Measurements from ENCODE around the gene COL13A1. TPM values are rescaled to one million over a fixed set of nuclear protein-coding genes. Genes with fewer than 3 reads are reported as not detected.

The COL13A1 gene
- total RNA-seq, 4 donors from 2014 or later, result 1.2 to 4.2 (median 2.6) TPM

- Histone ChIP-seq H3K9me3 (no peaks in the 10 kb centered on the region), H3K4me1 (peaks cover 10 to 55% (median 37%) of the 10 kb centered on the region in 4 donors), H3K27me3 (no peaks in the 10 kb centered on the region), H3K36me3 (no peaks in the 10 kb centered on the region), H3K27ac (replicated peaks in 1 of 4) (no peak overlapping the region), H3K4me3 (no peak overlapping the region)
- intact Hi-C loops (cut with DNase I), result no loop called here
- DNase-seq (ENCODE audit: extremely low spot score), result no peak
- WGBS, result 95% methylated on average over 6 of the region's 6 CpGs
- TF ChIP-seq CTCF (IDR thresholded peaks at IDR 0.05) (no peak), POLR2AphosphoS5 (IDR thresholded peaks at IDR 0.05) (no peak), EP300 (IDR thresholded peaks at IDR 0.05) (no peak), POLR2A (IDR thresholded peaks at IDR 0.05; ENCODE audit: low read depth) (no peak)
Observed at GRCh38 chr10:69843923-69844322, 42.2 kb downstream of the COL13A1 start.

DNA sequence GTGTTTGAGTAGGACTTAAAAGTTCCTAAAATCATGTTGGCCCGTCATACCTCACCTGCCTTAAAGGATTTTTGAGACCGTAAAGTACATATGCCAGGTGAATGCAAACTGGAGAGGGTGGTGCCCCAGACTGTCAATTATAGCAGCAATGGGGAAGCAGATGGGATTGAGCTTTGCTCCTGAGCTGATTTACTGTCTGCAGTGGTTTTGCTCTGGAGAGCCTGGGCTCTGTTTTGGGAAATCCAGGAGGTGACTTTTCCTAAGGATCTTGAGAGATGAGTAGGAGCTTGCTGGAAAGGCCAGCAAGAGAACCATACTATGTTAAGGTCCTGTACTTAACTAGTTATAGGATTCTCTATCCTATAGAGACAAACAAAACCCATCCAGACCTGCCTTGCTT, 43.0 kb downstream of the COL13A1 start:
- intact Hi-C loops (cut with DNase I), result no loop called here
- Histone ChIP-seq H3K9me3 (no peaks in the 10 kb centered on the region), H3K27me3 (no peaks in the 10 kb centered on the region), H3K36me3 (no peaks in the 10 kb centered on the region), H3K27ac (replicated peaks in 1 of 4) (no peak overlapping the region), H3K4me1 (peaks cover 10 to 47% (median 33%) of the 10 kb centered on the region in 4 donors), H3K4me3 (no peak overlapping the region)
- WGBS, result 92% methylated on average over 2 of the region's 2 CpGs
- no peak for DNase-seq (ENCODE audit: extremely low spot score)
- TF ChIP-seq EP300 (IDR thresholded peaks at IDR 0.05) (no peak), POLR2A (IDR thresholded peaks at IDR 0.05; ENCODE audit: low read depth) (no peak), POLR2AphosphoS5 (IDR thresholded peaks at IDR 0.05) (no peak)

DNA sequence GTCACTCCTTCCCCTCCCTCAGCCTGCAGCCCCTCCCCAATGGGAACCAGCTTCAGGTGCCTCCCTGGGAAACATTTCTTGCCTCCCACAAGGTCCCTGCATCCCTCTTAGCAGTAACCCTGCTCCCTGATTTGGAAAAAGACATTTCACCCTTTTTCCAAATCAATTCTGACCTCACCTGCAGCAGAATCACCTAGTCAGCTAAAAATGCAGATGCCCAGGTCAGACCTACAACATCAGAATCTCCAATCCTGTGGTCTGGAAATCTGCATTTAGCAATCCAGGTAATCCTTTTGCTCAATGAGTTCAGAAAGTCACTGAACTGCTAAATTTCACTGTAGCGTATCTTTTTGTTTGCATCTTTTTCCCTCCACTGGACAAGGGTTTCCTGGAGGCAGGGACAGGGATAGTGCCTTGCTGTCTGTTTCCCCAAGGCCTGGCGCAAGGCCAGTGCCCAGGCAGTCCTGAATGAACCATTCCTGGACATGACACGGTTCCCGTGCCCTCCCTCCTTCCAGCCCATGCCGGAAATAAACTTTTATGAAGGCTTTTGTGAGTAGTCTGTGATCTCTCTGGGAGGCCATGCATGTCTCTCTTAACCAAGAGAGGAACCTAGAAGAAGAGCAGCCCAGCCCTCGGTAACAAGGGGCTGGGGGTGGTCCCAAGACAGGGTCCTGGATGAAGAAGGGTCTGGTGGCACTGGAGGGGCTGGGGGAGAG, 44.0 kb downstream of the COL13A1 start:
- no peaks in the 10 kb centered on the region for H3K9me3 ChIP-seq
- no peak overlapping the region for H3K4me3 ChIP-seq
- H3K36me3 ChIP-seq, result no peaks in the 10 kb centered on the region
- DNase-seq (ENCODE audit: extremely low spot score), result no peak
- 35% methylated on average over 6 of the region's 6 CpGs for WGBS
- peaks cover 10 to 37% (median 32%) of the 10 kb centered on the region in 4 donors for H3K4me1 ChIP-seq
- intact Hi-C loops (cut with DNase I), result no loop called here
- no peaks in the 10 kb centered on the region for H3K27me3 ChIP-seq
- H3K27ac ChIP-seq (replicated peaks in 1 of 4), result peak overlapping the region in 1 of 4 donors; percentile 31
- TF ChIP-seq POLR2A (IDR thresholded peaks at IDR 0.05; ENCODE audit: low read depth) (no peak), EP300 (IDR thresholded peaks at IDR 0.05) (peak; percentile 33), CTCF (IDR thresholded peaks at IDR 0.05) (no peak), POLR2AphosphoS5 (IDR thresholded peaks at IDR 0.05) (peak; percentile 20 to 37)

DNA sequence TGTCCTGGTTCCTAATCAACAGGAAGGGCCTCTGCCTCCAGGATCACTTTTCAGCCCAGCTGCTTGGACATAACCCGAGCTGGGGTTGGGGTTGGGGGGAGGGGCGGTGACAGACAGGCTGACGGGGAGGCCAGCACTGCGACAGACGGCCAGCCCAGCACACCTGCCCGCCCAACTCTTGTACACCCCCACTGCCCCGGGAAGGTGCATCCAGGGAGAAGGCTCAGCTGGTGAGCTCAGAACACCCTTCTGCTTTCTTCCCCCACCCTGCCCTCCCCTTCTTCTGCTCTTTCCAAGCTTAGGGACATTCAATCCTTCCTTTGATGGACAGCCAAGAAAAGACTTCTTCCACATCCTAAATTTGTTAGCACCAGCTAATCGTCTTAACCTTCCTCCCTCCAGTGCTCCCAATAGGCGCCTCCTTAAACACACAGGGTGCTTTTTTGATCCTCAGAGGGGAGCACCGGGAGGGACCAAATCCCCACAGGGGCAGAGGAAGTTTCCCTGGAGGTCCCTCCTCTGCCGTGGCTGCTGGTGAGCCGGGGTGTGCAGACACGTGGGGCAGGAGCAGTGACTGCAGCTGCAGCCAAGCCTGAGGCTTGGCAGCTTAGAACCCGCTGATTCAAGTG, 44.7 kb downstream of the COL13A1 start:
- TF ChIP-seq POLR2A (IDR thresholded peaks at IDR 0.05; ENCODE audit: low read depth) (no peak), POLR2AphosphoS5 (IDR thresholded peaks at IDR 0.05) (no peak), CTCF (IDR thresholded peaks at IDR 0.05) (no peak), EP300 (IDR thresholded peaks at IDR 0.05) (no peak)
- H3K4me1 ChIP-seq, result peaks cover 10 to 41% (median 32%) of the 10 kb centered on the region in 4 donors
- DNase-seq (ENCODE audit: extremely low spot score), result no peak
- H3K27me3 ChIP-seq, result no peaks in the 10 kb centered on the region
- H3K27ac ChIP-seq (replicated peaks in 1 of 4), result peak overlapping the region in 1 of 4 donors; percentile 31
- WGBS, result 57% methylated on average over 11 of the region's 14 CpGs
- no peaks in the 10 kb centered on the region for H3K9me3 ChIP-seq
- intact Hi-C loops (cut with DNase I), result no loop called here
- H3K36me3 ChIP-seq, result no peaks in the 10 kb centered on the region
- H3K4me3 ChIP-seq, result no peak overlapping the region

DNA sequence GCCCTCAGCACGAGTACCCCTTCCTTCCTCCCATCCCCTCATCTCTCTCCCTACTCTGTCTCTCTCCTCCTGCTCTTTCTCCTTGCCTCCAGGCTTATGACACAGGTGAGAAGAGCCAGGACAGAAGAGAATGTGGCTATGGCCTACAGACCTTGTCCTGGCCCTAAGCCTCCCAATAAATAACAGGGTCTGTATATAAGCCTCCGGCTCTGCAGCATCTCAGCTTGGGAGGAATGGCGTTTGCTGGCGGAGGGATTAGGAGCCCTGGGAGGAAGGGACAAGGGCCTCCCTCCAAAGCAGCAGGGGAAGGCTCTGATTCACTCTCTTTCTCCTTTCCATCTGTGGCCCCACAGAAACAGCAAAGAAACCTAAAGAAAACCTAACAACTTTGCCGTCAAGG, 45.8 kb downstream of the COL13A1 start:
- Histone ChIP-seq H3K4me3 (no peak overlapping the region), H3K27me3 (no peaks in the 10 kb centered on the region), H3K9me3 (no peaks in the 10 kb centered on the region), H3K4me1 (peaks cover 10 to 41% (median 28%) of the 10 kb centered on the region in 4 donors), H3K36me3 (no peaks in the 10 kb centered on the region), H3K27ac (replicated peaks in 1 of 4) (no peak overlapping the region)
- TF ChIP-seq POLR2A (IDR thresholded peaks at IDR 0.05; ENCODE audit: low read depth) (no peak), CTCF (IDR thresholded peaks at IDR 0.05) (no peak), POLR2AphosphoS5 (IDR thresholded peaks at IDR 0.05) (no peak), EP300 (IDR thresholded peaks at IDR 0.05) (no peak)
- DNase-seq (ENCODE audit: extremely low spot score), result no peak
- intact Hi-C loops (cut with DNase I), result no loop called here
- WGBS, result 78% methylated on average over 5 of the region's 5 CpGs
